Upper lobe of left lung (tissue), 6 donors: ENCODE data around the gene RNF39. TPM values are rescaled to one million over a fixed set of nuclear protein-coding genes. Genes with fewer than 3 reads are reported as not detected.

Experiments used
- ATAC-seq, 2 donors: fragments of 200-7000 bp; cut with Tn5 transposase; one replicate each; pipeline ENCODE4 v1.9.1; 2022; ENCODE audit warnings: mild to moderate bottlenecking in 2 of 2, moderate library complexity in 2 of 2; ENCODE audit not compliant: low FRiP score in 2 of 2
- DNase-seq, 2 donors: peaks; one replicate each; pipeline ENCODE4 v3.0.0-alpha.2; 2019 to 2020
- H3K27ac ChIP-seq, 4 donors: fragments of 200-600 bp; sonication (generic); one replicate each; pipeline ENCODE4 v1.5.1; 2016 to 2019
- H3K27me3 ChIP-seq, 4 donors: fragments of 200-600 bp; sonication (generic); one replicate each; pipeline ENCODE4 v1.5.1; 2017 to 2019
- H3K36me3 ChIP-seq, 4 donors: fragments of 200-600 bp; sonication (generic); one replicate each; pipeline ENCODE4 v1.5.1; 2016 to 2019
- H3K4me1 ChIP-seq, 4 donors: fragments of 200-600 bp; sonication (generic); one replicate each; pipeline ENCODE4 v1.5.1; 2018 to 2019
- H3K4me3 ChIP-seq, 4 donors: fragments of 200-600 bp; sonication (generic); one replicate each; pipeline ENCODE4 v1.5.1; 2017 to 2019; ENCODE audit warnings: mild to moderate bottlenecking in 2 of 4, moderate library complexity in 1 of 4
- H3K9me3 ChIP-seq, 4 donors: fragments of 200-600 bp; sonication (generic); one replicate each; pipeline ENCODE4 v1.5.1; 2018 to 2019
- CTCF ChIP-seq, 6 experiments: fragments of 450-650 bp in 4 of 6; fragments of 200-600 bp in 2 of 6; sonication (generic) in 2 of 6; IDR thresholded peaks; one replicate each; pipeline ENCODE4 v1.5.1; 2016 to 2019; ENCODE audit warnings: antibody characterized with exemption in 6 of 6
- EP300 ChIP-seq, 4 donors: sonication (generic); formaldehyde crosslinking; IDR thresholded peaks; one replicate each; pipeline ENCODE4 v1.5.1; 2017; ENCODE audit warnings: antibody characterized with exemption in 4 of 4, control low read depth in 2 of 4
- POLR2A ChIP-seq, 4 donors: fragments of 450-650 bp; IDR thresholded peaks; one replicate each; pipeline ENCODE4 v1.5.1; 2016 to 2017; ENCODE audit warnings: antibody characterized with exemption in 4 of 4, mild to moderate bottlenecking in 2 of 4
- POLR2AphosphoS5 ChIP-seq, 2 donors: sonication (generic); formaldehyde crosslinking; IDR thresholded peaks; one replicate each; pipeline ENCODE4 v1.5.1; 2017; ENCODE audit warnings: antibody characterized with exemption in 2 of 2
- WGBS, 2 donors: methylation state at CpG; one replicate each; pipeline ENCODE4 v1.1.5; 2017 to 2018; 5-methylcytosine and 5-hydroxymethylcytosine counted together
- small RNA-seq, 4 donors: library from RNA; depleted of rRNA; stranded (forward); fragments of <200 nt; gene quantifications; one replicate each; pipeline ENCODE3, GENCODE V24; 2016
- total RNA-seq, 6 donors: library from RNA; depleted of rRNA in 4 of 6; stranded (reverse); fragments of >200 nt in 4 of 6; gene quantifications; one replicate each; pipeline versions ENCODE4 v1.1.0 to v1.2.1, GENCODE V29; 2016 to 2021
- donor health status: DM: no; HTN: no; CAD: no; lungs with moderate emphysema.
- donor health status: DM: no; HTN: yes; CAD: no; lungs with severe emphysema.

The RNF39 gene
- total RNA-seq, 6 donors from 2014 or later: 2.0 to 4.2 (median 2.8) TPM

- Histone ChIP-seq H3K27me3 (no peaks in the 10 kb centered on the region), H3K4me1 (no peaks in the 10 kb centered on the region), H3K27ac (no peak overlapping the region), H3K9me3 (no peaks in the 10 kb centered on the region), H3K36me3 (peaks cover 0 to 7% (median 0%) of the 10 kb centered on the region in 4 donors), H3K4me3 (no peak overlapping the region)
- no peak for ATAC-seq
- no peak for TF ChIP-seq EP300 (IDR thresholded peaks at IDR 0.05)
- TF ChIP-seq CTCF (IDR thresholded peaks at IDR 0.05): no peak
- no peak for TF ChIP-seq POLR2A (IDR thresholded peaks at IDR 0.05)
- TF ChIP-seq POLR2AphosphoS5 (IDR thresholded peaks at IDR 0.05): no peak
- no peak for DNase-seq
- 73 to 78% methylated on average over 1 of the region's 1 CpG for WGBS, 2 donors
Observed at GRCh38 chr6:30020626-30021025, 54.9 kb downstream of the RNF39 start.

Small RNAs within 50 kb of the gene (small RNA-seq; reads per million reads assigned to genes)
- gene RF02218 (0 reads per million in 4 donors), gene RF02219 (0 reads per million in 4 donors), gene RF02220 (0 reads per million in 4 donors)

Other genes starting within 250 kb of the RNF39 start
- 10 to 100 TPM in 1 of 6 donors, 1 to 10 TPM in 5; 1.0 to 11.8 (median 6.2) TPM for gene HLA-G, start 247.9 kb downstream of the RNF39 start, total RNA-seq
- gene HLA-A, start 133.2 kb downstream of the RNF39 start, total RNA-seq: 1,000 to 10,000 TPM in 3 of 6 donors, 100 to 1,000 TPM in 3; 497 to 1,319 (median 949) TPM
- 10 to 100 TPM; 14.9 to 23.6 (median 19.7) TPM for gene POLR1H, start 14.5 kb downstream of the RNF39 start, total RNA-seq
- 10 to 100 TPM; 31.4 to 66.1 (median 42.7) TPM for gene PPP1R11, start 8.6 kb downstream of the RNF39 start, total RNA-seq
- gene TRIM31, start 37.3 kb upstream of the RNF39 start, total RNA-seq: under 1 TPM in 2 of 6 donors, not detected in 4; 0.17 to 0.79 TPM
- not detected for gene TRIM40, start 60.4 kb upstream of the RNF39 start, total RNA-seq
- 1 to 10 TPM in 1 of 6 donors, under 1 TPM in 3, not detected in 2; 0.07 to 1.4 (median 0.13) TPM for gene TRIM10, start 85.4 kb upstream of the RNF39 start, total RNA-seq
- 1 to 10 TPM in 1 of 6 donors, under 1 TPM in 1, not detected in 4; 0.30 to 1.0 TPM for gene TRIM15, start 87.8 kb upstream of the RNF39 start, total RNA-seq
- gene TRIM26, start 137.6 kb upstream of the RNF39 start, total RNA-seq: 10 to 100 TPM; 38.4 to 67.1 (median 53.8) TPM